ENCODE results near the gene GNAI3. TPM values are rescaled to one million over a fixed set of nuclear protein-coding genes. Genes with fewer than 3 reads are reported as not detected.
A peak's percentile ranks its signal among the peaks of the same experiment; 100 is the strongest.

Gene GNAI3
- total and polyA plus RNA-seq, 2 of the 13 experiments (the other 11 are each of a cell fraction or from before 2014, with no cell fraction given), result 4.3 to 9.0 TPM

DNA sequence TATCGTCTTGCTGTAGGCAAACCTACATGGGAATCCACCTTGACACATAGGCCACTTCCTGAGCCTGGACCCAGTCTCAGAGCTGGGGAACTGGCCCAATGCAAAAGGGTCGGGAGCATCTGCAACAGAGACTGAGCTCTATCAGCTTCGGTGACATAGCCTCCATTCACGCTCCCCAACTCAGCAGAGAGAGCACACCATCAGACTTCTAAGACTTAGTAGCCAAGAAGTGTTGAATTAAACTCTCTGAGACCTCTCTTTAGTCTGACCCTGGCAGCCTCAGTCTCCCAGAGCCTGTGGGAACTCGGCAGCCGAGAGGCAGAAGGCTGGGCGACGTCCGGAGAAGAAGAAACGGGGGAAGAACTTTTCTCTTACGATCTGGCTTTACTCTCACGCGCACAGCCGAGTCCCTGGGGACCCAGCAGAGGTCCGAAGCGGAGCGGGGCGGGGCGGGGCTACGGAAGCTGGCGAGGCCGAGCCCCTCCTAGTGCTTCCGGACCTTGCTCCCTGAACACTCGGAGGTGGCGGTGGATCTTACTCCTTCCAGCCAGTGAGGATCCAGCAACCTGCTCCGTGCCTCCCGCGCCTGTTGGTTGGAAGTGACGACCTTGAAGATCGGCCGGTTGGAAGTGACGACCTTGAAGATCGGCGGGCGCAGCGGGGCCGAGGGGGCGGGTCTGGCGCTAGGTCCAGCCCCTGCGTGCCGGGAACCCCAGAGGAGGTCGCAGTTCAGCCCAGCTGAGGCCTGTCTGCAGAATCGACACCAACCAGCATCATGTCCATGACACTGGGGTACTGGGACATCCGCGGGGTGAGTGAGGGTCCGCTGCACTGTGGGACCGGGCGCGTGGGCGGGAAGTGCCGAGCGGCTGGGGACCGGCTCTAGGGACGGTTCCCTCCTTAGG lies 107.5 kb downstream of the GNAI3 start, which contains the start of gene GSTM4 (continued):
- TF ChIP-seq GABPA (IDR thresholded peaks at IDR 0.05; ENCODE audit: low read depth, low read length), result no peak
- peak; percentile 62 for TF ChIP-seq GABPA (CRISPR knock-in tag; IDR thresholded peaks at IDR 0.05; ENCODE audit: low read depth)
- no peak for TF ChIP-seq GTF2F1 (IDR thresholded peaks at IDR 0.05; ENCODE audit: low read length)
- TF ChIP-seq, protein P1, sequence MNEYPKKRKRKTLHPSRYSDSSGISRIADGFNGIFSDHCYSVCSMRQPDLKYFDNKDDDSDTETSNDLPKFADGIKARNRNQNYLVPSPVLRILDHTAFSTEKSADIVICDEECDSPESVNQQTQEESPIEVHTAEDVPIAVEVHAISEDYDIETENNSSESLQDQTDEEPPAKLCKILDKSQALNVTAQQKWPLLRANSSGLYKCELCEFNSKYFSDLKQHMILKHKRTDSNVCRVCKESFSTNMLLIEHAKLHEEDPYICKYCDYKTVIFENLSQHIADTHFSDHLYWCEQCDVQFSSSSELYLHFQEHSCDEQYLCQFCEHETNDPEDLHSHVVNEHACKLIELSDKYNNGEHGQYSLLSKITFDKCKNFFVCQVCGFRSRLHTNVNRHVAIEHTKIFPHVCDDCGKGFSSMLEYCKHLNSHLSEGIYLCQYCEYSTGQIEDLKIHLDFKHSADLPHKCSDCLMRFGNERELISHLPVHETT (CRISPR knock-in tag; conservative IDR thresholded peaks at IDR 0.05), result peak; percentile 75
- no peak for TF ChIP-seq ZNF878 (CRISPR knock-in tag; IDR thresholded peaks at IDR 0.05)
- TF ChIP-seq, protein P2, sequence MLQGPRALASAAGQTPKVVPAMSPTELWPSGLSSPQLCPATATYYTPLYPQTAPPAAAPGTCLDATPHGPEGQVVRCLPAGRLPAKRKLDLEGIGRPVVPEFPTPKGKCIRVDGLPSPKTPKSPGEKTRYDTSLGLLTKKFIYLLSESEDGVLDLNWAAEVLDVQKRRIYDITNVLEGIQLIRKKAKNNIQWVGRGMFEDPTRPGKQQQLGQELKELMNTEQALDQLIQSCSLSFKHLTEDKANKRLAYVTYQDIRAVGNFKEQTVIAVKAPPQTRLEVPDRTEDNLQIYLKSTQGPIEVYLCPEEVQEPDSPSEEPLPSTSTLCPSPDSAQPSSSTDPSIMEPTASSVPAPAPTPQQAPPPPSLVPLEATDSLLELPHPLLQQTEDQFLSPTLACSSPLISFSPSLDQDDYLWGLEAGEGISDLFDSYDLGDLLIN (CRISPR knock-in tag; IDR thresholded peaks at IDR 0.05; ENCODE audit: borderline replicate concordance), result no peak
- TF ChIP-seq ZNF207 (IDR thresholded peaks at IDR 0.05; ENCODE audit: borderline replicate concordance), result no peak
- no peak for TF ChIP-seq ZNF773 (CRISPR knock-in tag; IDR thresholded peaks at IDR 0.05; ENCODE audit: borderline replicate concordance)
- TF ChIP-seq, protein P3, sequence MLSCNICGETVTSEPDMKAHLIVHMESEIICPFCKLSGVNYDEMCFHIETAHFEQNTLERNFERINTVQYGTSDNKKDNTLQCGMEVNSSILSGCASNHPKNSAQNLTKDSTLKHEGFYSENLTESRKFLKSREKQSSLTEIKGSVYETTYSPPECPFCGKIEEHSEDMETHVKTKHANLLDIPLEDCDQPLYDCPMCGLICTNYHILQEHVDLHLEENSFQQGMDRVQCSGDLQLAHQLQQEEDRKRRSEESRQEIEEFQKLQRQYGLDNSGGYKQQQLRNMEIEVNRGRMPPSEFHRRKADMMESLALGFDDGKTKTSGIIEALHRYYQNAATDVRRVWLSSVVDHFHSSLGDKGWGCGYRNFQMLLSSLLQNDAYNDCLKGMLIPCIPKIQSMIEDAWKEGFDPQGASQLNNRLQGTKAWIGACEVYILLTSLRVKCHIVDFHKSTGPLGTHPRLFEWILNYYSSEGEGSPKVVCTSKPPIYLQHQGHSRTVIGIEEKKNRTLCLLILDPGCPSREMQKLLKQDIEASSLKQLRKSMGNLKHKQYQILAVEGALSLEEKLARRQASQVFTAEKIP (CRISPR knock-in tag; IDR thresholded peaks at IDR 0.05; ENCODE audit: borderline replicate concordance), result no peak
- no peak for TF ChIP-seq ZNF746 (CRISPR knock-in tag; IDR thresholded peaks at IDR 0.05)
- TF ChIP-seq, protein P4, sequence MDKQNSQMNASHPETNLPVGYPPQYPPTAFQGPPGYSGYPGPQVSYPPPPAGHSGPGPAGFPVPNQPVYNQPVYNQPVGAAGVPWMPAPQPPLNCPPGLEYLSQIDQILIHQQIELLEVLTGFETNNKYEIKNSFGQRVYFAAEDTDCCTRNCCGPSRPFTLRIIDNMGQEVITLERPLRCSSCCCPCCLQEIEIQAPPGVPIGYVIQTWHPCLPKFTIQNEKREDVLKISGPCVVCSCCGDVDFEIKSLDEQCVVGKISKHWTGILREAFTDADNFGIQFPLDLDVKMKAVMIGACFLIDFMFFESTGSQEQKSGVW (CRISPR knock-in tag; IDR thresholded peaks at IDR 0.05; ENCODE audit: borderline replicate concordance), result no peak
- TF ChIP-seq ZFP62 (CRISPR knock-in tag; IDR thresholded peaks at IDR 0.05), result no peak
- TF ChIP-seq ZNF777 (CRISPR knock-in tag; IDR thresholded peaks at IDR 0.05), result no peak
- TF ChIP-seq TEAD3 (CRISPR knock-in tag; optimal IDR thresholded peaks at IDR 0.05; ENCODE audit: borderline replicate concordance), result no peak
- TF ChIP-seq DNMT1 (CRISPR knock-in tag; IDR thresholded peaks at IDR 0.05), result 0 out of 2 replicates have a peak, but pooled peaks have one; percentile 42
- TF ChIP-seq RFX5 (IDR thresholded peaks at IDR 0.05; ENCODE audit: low read depth, low read length), result no peak
- no peak; the same call in 1 of the 2 replicates for TF ChIP-seq SIX4 (CRISPR knock-in tag; IDR thresholded peaks at IDR 0.05)
- peak; percentile 48 for TF ChIP-seq SRSF1 (optimal IDR thresholded peaks at IDR 0.05; ENCODE audit: low read depth, low read length)
